Uterus (tissue), 4 donors: ENCODE measurements around the gene SDK2. TPM values are rescaled to one million over a fixed set of nuclear protein-coding genes. Genes with fewer than 3 reads are reported as not detected.

Experiments used
- DNase-seq, 2 donors: peaks; one replicate each; pipeline ENCODE4 v3.0.0-alpha.2; 2019 to 2020
- H3K27ac ChIP-seq, 2 donors: fragments of 200-600 bp; sonication (generic); 1 replicate in 1 of 2; 2 replicates in 1 of 2; pipeline ENCODE4 v1.5.1; 2016 to 2018
- H3K27me3 ChIP-seq, 2 donors: fragments of 200-600 bp; sonication (generic); one replicate each; pipeline ENCODE4 v1.5.1; 2018 to 2019; ENCODE audit warnings: control low read depth in 1 of 2
- H3K36me3 ChIP-seq, 2 donors: fragments of 200-600 bp; sonication (generic); one replicate each; pipeline ENCODE4 v1.5.1; 2019; ENCODE audit warnings: control low read depth in 1 of 2
- H3K4me1 ChIP-seq, 2 donors: fragments of 200-600 bp; sonication (generic); one replicate each; pipeline ENCODE4 v1.5.1; 2018 to 2019; ENCODE audit warnings: control low read depth in 1 of 2
- H3K4me3 ChIP-seq, 2 donors: fragments of 200-600 bp; sonication (generic); 1 replicate in 1 of 2; 2 replicates in 1 of 2; pipeline ENCODE4 v1.5.1; 2018 to 2019; ENCODE audit warnings: mild to moderate bottlenecking in 1 of 2
- H3K9me3 ChIP-seq, 2 donors: fragments of 200-600 bp; sonication (generic); one replicate each; pipeline ENCODE4 v1.5.1; 2019; ENCODE audit warnings: control low read depth in 1 of 2
- CTCF ChIP-seq, 4 experiments: fragments of 200-600 bp in 2 of 4; fragments of 450-650 bp in 2 of 4; sonication (generic) in 2 of 4; IDR thresholded peaks; one replicate each; pipeline ENCODE4 v1.5.1; 2016 to 2019; ENCODE audit warnings: antibody characterized with exemption in 4 of 4, mild to moderate bottlenecking in 2 of 4, moderate library complexity in 1 of 4
- POLR2A ChIP-seq, 2 donors: fragments of 450-650 bp; IDR thresholded peaks; one replicate each; pipeline ENCODE4 v1.6.1; 2016; ENCODE audit warnings: antibody characterized with exemption in 2 of 2, mild to moderate bottlenecking in 1 of 2, moderate library complexity in 1 of 2
- intact Hi-C: fragments of 100-400 bp; cut with DNase I; formaldehyde crosslinking; loops from one replicate; pipeline ENCODE4 v1.15.1; 2023; ENCODE audit warnings: low total_unique reads
- total RNA-seq, 4 donors: library from RNA; depleted of rRNA in 3 of 4; stranded (reverse); fragments of >200 nt in 3 of 4; gene quantifications; one replicate each; pipeline versions ENCODE4 v1.1.0 to v1.2.4, GENCODE V29; 2014 to 2023
- donor health status: DM: yes; HTN: yes; CAD: no.

Gene SDK2
- total RNA-seq, 4 donors from 2014 or later, result 1.1 to 5.0 TPM; not detected in 2

- Histone ChIP-seq H3K27me3 (no peaks in the 10 kb centered on the region), H3K36me3 (no peaks in the 10 kb centered on the region), H3K9me3 (no peaks in the 10 kb centered on the region), H3K4me3 (no peak overlapping the region), H3K4me1 (no peaks in the 10 kb centered on the region), H3K27ac (no peak overlapping the region)
- intact Hi-C loops, result no loop called here
- TF ChIP-seq CTCF (IDR thresholded peaks at IDR 0.05) (no peak), POLR2A (IDR thresholded peaks at IDR 0.05) (no peak)
- DNase-seq, result no peak
Measured at GRCh38 chr17:73600103-73600871, 44.0 kb downstream of the SDK2 start.

- Histone ChIP-seq H3K36me3 (no peaks in the 10 kb centered on the region), H3K27me3 (no peaks in the 10 kb centered on the region), H3K9me3 (no peaks in the 10 kb centered on the region), H3K4me1 (no peaks in the 10 kb centered on the region), H3K27ac (no peak overlapping the region), H3K4me3 (no peak overlapping the region)
- intact Hi-C loops, result no loop called here
- TF ChIP-seq CTCF (IDR thresholded peaks at IDR 0.05), result no peak
- no peak for TF ChIP-seq POLR2A (IDR thresholded peaks at IDR 0.05)
- DNase-seq, result no peak
Measured at GRCh38 chr17:73599599-73599998, 44.6 kb downstream of the SDK2 start.

GRCh38 chr17:73598212-73598611 lies 46.0 kb downstream of the SDK2 start:
- no peaks in the 10 kb centered on the region for H3K27me3 ChIP-seq
- H3K27ac ChIP-seq, result no peak overlapping the region
- no peak overlapping the region for H3K4me3 ChIP-seq
- no peaks in the 10 kb centered on the region for H3K9me3 ChIP-seq
- H3K4me1 ChIP-seq, result no peaks in the 10 kb centered on the region
- no peak for DNase-seq
- intact Hi-C loops, result no loop called here
- H3K36me3 ChIP-seq, result no peaks in the 10 kb centered on the region
- no peak for TF ChIP-seq CTCF (IDR thresholded peaks at IDR 0.05)

- no peaks in the 10 kb centered on the region for H3K9me3 ChIP-seq
- no peak for DNase-seq
- H3K4me3 ChIP-seq, result no peak overlapping the region
- no peak overlapping the region for H3K27ac ChIP-seq
- H3K27me3 ChIP-seq, result no peaks in the 10 kb centered on the region
- H3K4me1 ChIP-seq, result no peaks in the 10 kb centered on the region
- TF ChIP-seq POLR2A (IDR thresholded peaks at IDR 0.05), result no peak
- TF ChIP-seq CTCF (IDR thresholded peaks at IDR 0.05), result no peak
- intact Hi-C loops, result no loop called here
- no peaks in the 10 kb centered on the region for H3K36me3 ChIP-seq
Measured at GRCh38 chr17:73595931-73596330, 48.3 kb downstream of the SDK2 start.

GRCh38 chr17:73595479-73595878 lies 48.8 kb downstream of the SDK2 start:
- no peak for TF ChIP-seq POLR2A (IDR thresholded peaks at IDR 0.05)
- intact Hi-C loops, result no loop called here

More at GRCh38 chr17:73595479-73595878, 48.8 kb downstream of the SDK2 start:
- H3K4me1 ChIP-seq, result no peaks in the 10 kb centered on the region
- H3K36me3 ChIP-seq, result no peaks in the 10 kb centered on the region
- H3K27ac ChIP-seq, result no peak overlapping the region
- no peaks in the 10 kb centered on the region for H3K27me3 ChIP-seq
- H3K9me3 ChIP-seq, result no peaks in the 10 kb centered on the region
- no peak overlapping the region for H3K4me3 ChIP-seq
- DNase-seq, result no peak
